Mesendoderm (in vitro differentiated cells): ENCODE data around the gene RBMS3.

Experiments used
- DNase-seq: peaks from one replicate; pipeline ENCODE4 v3.0.0; 2013
- H2AK5ac ChIP-seq: 2 replicates; pipeline ENCODE4 v1.6.1; 2013; ENCODE audit warnings: low read length, inconsistent platforms
- H2BK120ac ChIP-seq: 2 replicates; pipeline ENCODE4 v1.6.1; 2013; ENCODE audit warnings: low read depth, mild to moderate bottlenecking, low read length, moderate library complexity, mixed read lengths
- H2BK15ac ChIP-seq: replicated peaks from 2 replicates; pipeline ENCODE4 v1.6.1; 2013; ENCODE audit warnings: low read depth, mild to moderate bottlenecking, moderate library complexity
- H2BK5ac ChIP-seq: 2 replicates; pipeline ENCODE4 v1.6.1; 2013; ENCODE audit warnings: low read length, inconsistent platforms
- H3K18ac ChIP-seq: 2 replicates; pipeline ENCODE4 v1.6.1; 2013; ENCODE audit warnings: mild to moderate bottlenecking, low read length, mixed read lengths
- H3K23ac ChIP-seq: one replicate; pipeline ENCODE4 v1.6.1; 2013; ENCODE audit warnings: low read length
- H3K27ac ChIP-seq: 2 replicates; pipeline ENCODE4 v1.5.1; 2013; ENCODE audit warnings: low read depth, mild to moderate bottlenecking, inconsistent platforms, low read length, moderate library complexity
- H3K27me3 ChIP-seq: 2 replicates; pipeline ENCODE4 v1.6.1; 2013; ENCODE audit warnings: low read length, control low read depth, mild to moderate bottlenecking, inconsistent platforms; ENCODE audit not compliant: insufficient read depth, poor library complexity
- H3K36me3 ChIP-seq: 2 replicates; pipeline ENCODE4 v1.6.1; 2013; ENCODE audit warnings: low read length, inconsistent platforms; ENCODE audit not compliant: control insufficient read depth, insufficient read depth
- H3K4ac ChIP-seq: one replicate; pipeline ENCODE4 v1.6.1; 2013; ENCODE audit warnings: low read depth, mild to moderate bottlenecking, low read length, moderate library complexity
- H3K4me1 ChIP-seq: 2 replicates; pipeline ENCODE4 v1.6.1; 2013; ENCODE audit warnings: low read depth, low read length, inconsistent platforms; ENCODE audit not compliant: control insufficient read depth
- H3K4me2 ChIP-seq: 2 replicates; pipeline ENCODE4 v1.6.1; 2013; ENCODE audit warnings: low read length
- H3K4me3 ChIP-seq: 2 replicates; pipeline ENCODE4 v1.5.1; 2013; ENCODE audit warnings: mild to moderate bottlenecking, low read length
- H3K56ac ChIP-seq: one replicate; pipeline ENCODE4 v1.6.1; 2013; ENCODE audit warnings: low read length
- H3K79me1 ChIP-seq: 2 replicates; pipeline ENCODE4 v1.6.1; 2013; ENCODE audit warnings: low read length, inconsistent platforms
- H3K79me2 ChIP-seq: 2 replicates; pipeline ENCODE4 v1.6.1; 2013; ENCODE audit warnings: mild to moderate bottlenecking, low read length; ENCODE audit not compliant: control insufficient read depth, insufficient read depth
- H3K9ac ChIP-seq: 2 replicates; pipeline ENCODE4 v1.6.1; 2013; ENCODE audit warnings: low read length, inconsistent platforms
- H4K5ac ChIP-seq: one replicate; pipeline ENCODE4 v1.6.1; 2013; ENCODE audit warnings: low read length
- H4K8ac ChIP-seq: one replicate; pipeline ENCODE4 v1.6.1; 2013; ENCODE audit warnings: low read depth, mild to moderate bottlenecking, control low read depth, low read length, moderate library complexity
- WGBS: extraction: QIAGEN DNeasy Blood & Tissue Kit; methylation state at CpG from one replicate; pipeline ENCODE4 v1.1.7; 2013; ENCODE audit warnings: low lambda C conversion rate, missing lambda C conversion rate; ENCODE audit not compliant: insufficient coverage; ENCODE audit errors: extremely low coverage; 5-methylcytosine and 5-hydroxymethylcytosine counted together

Gene RBMS3

GRCh38 chr3:29337565-29337964, 56.7 kb downstream of the RBMS3 start:
- Histone ChIP-seq H4K8ac (no peak overlapping the region), H3K56ac (no peak overlapping the region), H3K79me2 (no peaks in the 10 kb centered on the region), H3K36me3 (no peaks in the 10 kb centered on the region), H2BK120ac (no peak overlapping the region), H3K18ac (peak overlapping the region; percentile 68), H2AK5ac (no peak overlapping the region), H3K79me1 (no peaks in the 10 kb centered on the region), H4K5ac (no peak overlapping the region), H2BK15ac (no peak overlapping the region), H3K9ac (no peak overlapping the region), H3K27me3 (no peaks in the 10 kb centered on the region), H3K4me3 (no peak overlapping the region), H3K4me2 (no peak overlapping the region), H3K4ac (peak overlapping the region; percentile 94), H2BK5ac (no peak overlapping the region), H3K4me1 (no peaks in the 10 kb centered on the region), H3K23ac (no peak overlapping the region), H3K27ac (no peak overlapping the region)
- DNase-seq = no peak

- Histone ChIP-seq H3K27ac (no peak overlapping the region), H2AK5ac (no peak overlapping the region), H3K9ac (no peak overlapping the region), H3K4me3 (no peak overlapping the region), H4K5ac (no peak overlapping the region), H3K56ac (no peak overlapping the region), H3K4me2 (no peak overlapping the region), H3K79me2 (no peaks in the 10 kb centered on the region), H3K36me3 (no peaks in the 10 kb centered on the region), H2BK5ac (no peak overlapping the region), H3K4me1 (no peaks in the 10 kb centered on the region), H3K18ac (no peak overlapping the region), H4K8ac (no peak overlapping the region), H3K4ac (no peak overlapping the region), H3K79me1 (no peaks in the 10 kb centered on the region), H2BK15ac (no peak overlapping the region), H2BK120ac (no peak overlapping the region), H3K23ac (no peak overlapping the region), H3K27me3 (no peaks in the 10 kb centered on the region)
- DNase-seq = no peak
These were observed 57.5 kb downstream of the RBMS3 start for GRCh38 chr3:29338377-29338776.

DNA sequence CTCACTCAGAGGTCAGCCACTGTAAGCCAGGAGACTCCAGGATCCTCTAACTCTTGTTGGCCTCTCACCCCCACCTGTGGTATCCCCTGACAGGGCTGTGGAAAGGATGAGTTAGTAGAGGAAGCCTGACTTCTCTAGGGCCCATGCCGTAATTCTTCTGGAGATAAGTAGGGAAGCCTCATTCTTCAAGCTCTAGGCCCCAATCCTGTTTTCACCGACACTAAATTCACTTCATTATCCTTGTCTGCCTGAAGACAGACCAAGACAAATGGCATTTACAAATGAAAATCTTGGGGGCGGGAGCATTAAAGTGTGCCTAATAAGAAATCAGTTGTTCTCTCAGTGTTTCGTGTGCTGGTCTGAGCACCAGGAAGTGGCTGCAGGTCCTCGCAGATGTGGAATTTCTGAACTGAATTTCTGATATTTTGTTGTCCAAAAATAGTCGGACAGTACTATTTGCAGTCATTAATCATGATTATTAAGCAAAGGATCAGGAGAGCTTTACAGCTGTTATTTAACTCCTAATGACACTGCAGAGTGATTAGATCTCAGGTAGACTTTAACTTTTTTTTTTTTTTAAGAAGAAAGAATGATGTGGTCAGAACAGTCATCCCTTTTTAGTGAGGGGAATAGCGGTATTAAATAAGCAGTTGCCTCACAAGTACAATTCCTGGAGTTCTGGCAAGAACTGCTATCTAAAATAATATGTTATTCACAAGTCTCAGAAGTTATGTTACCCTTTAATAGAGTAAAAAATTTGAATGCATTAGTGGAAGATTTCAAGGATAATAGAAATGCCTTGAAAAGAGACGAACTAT, 58.4 kb downstream of the RBMS3 start:
- no peak overlapping the region for H2BK15ac ChIP-seq
- no peaks in the 10 kb centered on the region for H3K79me1 ChIP-seq
- no peak overlapping the region for H3K9ac ChIP-seq
- WGBS = no CpG with 5 or more reads among the region's 8 CpGs
- peak overlapping the region; percentile 36 for H3K4ac ChIP-seq
- H4K5ac ChIP-seq = no peak overlapping the region
- no peak overlapping the region for H4K8ac ChIP-seq
- no peak overlapping the region for H3K27ac ChIP-seq
- H3K4me1 ChIP-seq = no peaks in the 10 kb centered on the region
- H3K27me3 ChIP-seq = no peaks in the 10 kb centered on the region
- no peak overlapping the region for H3K4me2 ChIP-seq
- H2AK5ac ChIP-seq = no peak overlapping the region
- no peak overlapping the region for H2BK5ac ChIP-seq
- H3K18ac ChIP-seq = no peak overlapping the region
- DNase-seq = no peak
- no peaks in the 10 kb centered on the region for H3K36me3 ChIP-seq
- H3K4me3 ChIP-seq = no peak overlapping the region
- no peaks in the 10 kb centered on the region for H3K79me2 ChIP-seq
- H3K56ac ChIP-seq = no peak overlapping the region
- no peak overlapping the region for H3K23ac ChIP-seq
- H2BK120ac ChIP-seq = no peak overlapping the region

- DNase-seq = no peak
- no peaks in the 10 kb centered on the region for H3K27me3 ChIP-seq
- WGBS = no CpG with 5 or more reads among the region's 3 CpGs
These were observed 63.3 kb downstream of the RBMS3 start for GRCh38 chr3:29344154-29344553.

DNA sequence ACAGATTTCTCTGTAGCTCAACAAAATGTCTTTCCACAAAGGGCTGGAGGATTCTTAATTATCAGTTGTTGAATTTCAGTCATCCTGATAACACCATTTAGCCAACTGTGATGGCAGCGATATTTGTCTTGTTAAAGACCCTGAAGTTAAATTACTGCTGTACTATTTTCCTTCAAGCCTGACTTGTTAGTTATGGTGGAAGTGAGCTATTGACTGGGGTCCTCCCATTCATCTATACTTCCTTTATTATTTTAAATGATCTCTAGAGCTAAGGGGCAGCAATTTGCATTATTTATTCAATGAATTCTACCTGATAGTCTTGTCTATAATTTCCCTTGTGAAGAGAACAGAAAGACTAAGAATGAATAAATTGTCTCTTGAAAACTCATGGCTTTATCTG, 64.1 kb downstream of the RBMS3 start:
- no peak overlapping the region for H3K4ac ChIP-seq
- no peaks in the 10 kb centered on the region for H3K4me1 ChIP-seq
- no peak overlapping the region for H4K5ac ChIP-seq
- no peak overlapping the region for H3K18ac ChIP-seq
- no CpG with 5 or more reads among the region's 1 CpG for WGBS
- no peaks in the 10 kb centered on the region for H3K36me3 ChIP-seq
- no peak overlapping the region for H2BK5ac ChIP-seq
- no peak overlapping the region for H3K56ac ChIP-seq
- H3K79me2 ChIP-seq = no peaks in the 10 kb centered on the region
- H3K79me1 ChIP-seq = no peaks in the 10 kb centered on the region
- H3K4me3 ChIP-seq = no peak overlapping the region
- no peak overlapping the region for H2AK5ac ChIP-seq
- peak; percentile 37 for DNase-seq
- H4K8ac ChIP-seq = no peak overlapping the region
- H2BK120ac ChIP-seq = no peak overlapping the region
- H3K9ac ChIP-seq = no peak overlapping the region
- no peak overlapping the region for H3K4me2 ChIP-seq
- no peak overlapping the region for H3K27ac ChIP-seq
- H2BK15ac ChIP-seq = no peak overlapping the region
- no peak overlapping the region for H3K23ac ChIP-seq
- H3K27me3 ChIP-seq = no peaks in the 10 kb centered on the region

More at GRCh38 chr3:29344154-29344553, 63.3 kb downstream of the RBMS3 start:
- Histone ChIP-seq H3K4me2 (no peak overlapping the region), H4K5ac (no peak overlapping the region), H2BK120ac (no peak overlapping the region), H2BK15ac (no peak overlapping the region), H3K56ac (no peak overlapping the region), H2BK5ac (no peak overlapping the region), H3K4me3 (no peak overlapping the region), H3K23ac (no peak overlapping the region), H3K27ac (no peak overlapping the region), H3K79me1 (no peaks in the 10 kb centered on the region), H3K79me2 (no peaks in the 10 kb centered on the region), H3K4me1 (no peaks in the 10 kb centered on the region), H3K9ac (no peak overlapping the region), H2AK5ac (no peak overlapping the region), H4K8ac (no peak overlapping the region), H3K4ac (no peak overlapping the region), H3K18ac (no peak overlapping the region), H3K36me3 (no peaks in the 10 kb centered on the region)
